ENCODE results near the gene AGPAT4.

Gene AGPAT4

DNA sequence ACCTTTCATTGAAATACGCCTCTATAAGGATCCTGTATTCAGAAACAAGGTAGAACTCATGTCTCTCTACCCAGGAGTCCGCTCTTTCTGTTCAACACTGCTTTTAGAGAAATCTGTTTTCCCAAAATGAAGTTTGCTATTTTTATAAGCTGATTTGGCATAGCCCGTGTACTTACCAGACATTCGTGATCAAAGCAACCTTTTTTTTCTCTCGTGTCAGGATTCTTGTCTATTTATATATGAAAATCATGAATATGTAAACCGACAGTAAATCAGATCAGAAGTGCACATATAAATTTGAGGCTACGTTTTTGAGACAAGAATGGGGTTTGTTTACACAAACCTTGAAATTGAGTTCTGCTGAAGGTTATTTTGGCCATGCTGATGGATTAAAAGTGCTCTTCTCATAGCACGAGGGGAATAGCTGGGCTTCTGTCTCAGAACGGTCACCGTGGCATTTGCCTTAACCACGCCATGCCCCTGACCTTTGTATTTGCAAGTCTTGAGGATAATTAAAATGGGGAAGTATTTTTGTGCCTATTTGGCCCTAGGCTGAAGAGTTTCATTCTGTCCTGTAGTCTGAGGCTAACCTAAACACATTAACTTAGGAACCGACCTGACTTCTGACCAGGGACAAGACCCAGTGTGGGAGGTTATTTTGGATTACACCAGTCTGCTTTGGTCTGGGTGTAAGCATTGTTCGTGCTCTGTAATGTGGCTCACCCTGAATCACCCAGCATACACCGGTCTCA lies 163.7 kb downstream of the AGPAT4 start:
- TF ChIP-seq POLR2A (IDR thresholded peaks at IDR 0.05; ENCODE audit: extremely low read depth, insufficient read length) (no peak), MYC (IDR thresholded peaks at IDR 0.05; ENCODE audit: low read depth, low read length) (no peak)
- TF ChIP-seq, protein P1, sequence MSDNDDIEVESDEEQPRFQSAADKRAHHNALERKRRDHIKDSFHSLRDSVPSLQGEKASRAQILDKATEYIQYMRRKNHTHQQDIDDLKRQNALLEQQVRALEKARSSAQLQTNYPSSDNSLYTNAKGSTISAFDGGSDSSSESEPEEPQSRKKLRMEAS (IDR thresholded peaks at IDR 0.05; ENCODE audit: low read depth, low read length) = no peak
- TF ChIP-seq, protein P2, sequence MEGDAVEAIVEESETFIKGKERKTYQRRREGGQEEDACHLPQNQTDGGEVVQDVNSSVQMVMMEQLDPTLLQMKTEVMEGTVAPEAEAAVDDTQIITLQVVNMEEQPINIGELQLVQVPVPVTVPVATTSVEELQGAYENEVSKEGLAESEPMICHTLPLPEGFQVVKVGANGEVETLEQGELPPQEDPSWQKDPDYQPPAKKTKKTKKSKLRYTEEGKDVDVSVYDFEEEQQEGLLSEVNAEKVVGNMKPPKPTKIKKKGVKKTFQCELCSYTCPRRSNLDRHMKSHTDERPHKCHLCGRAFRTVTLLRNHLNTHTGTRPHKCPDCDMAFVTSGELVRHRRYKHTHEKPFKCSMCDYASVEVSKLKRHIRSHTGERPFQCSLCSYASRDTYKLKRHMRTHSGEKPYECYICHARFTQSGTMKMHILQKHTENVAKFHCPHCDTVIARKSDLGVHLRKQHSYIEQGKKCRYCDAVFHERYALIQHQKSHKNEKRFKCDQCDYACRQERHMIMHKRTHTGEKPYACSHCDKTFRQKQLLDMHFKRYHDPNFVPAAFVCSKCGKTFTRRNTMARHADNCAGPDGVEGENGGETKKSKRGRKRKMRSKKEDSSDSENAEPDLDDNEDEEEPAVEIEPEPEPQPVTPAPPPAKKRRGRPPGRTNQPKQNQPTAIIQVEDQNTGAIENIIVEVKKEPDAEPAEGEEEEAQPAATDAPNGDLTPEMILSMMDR (IDR thresholded peaks at IDR 0.05; ENCODE audit: low read depth, low read length) = no peak
- DNase-seq (ENCODE audit: low read depth) = no peak
- H3K4me3 ChIP-seq (ENCODE audit: low read depth, low read length) = no peak overlapping the region

DNA sequence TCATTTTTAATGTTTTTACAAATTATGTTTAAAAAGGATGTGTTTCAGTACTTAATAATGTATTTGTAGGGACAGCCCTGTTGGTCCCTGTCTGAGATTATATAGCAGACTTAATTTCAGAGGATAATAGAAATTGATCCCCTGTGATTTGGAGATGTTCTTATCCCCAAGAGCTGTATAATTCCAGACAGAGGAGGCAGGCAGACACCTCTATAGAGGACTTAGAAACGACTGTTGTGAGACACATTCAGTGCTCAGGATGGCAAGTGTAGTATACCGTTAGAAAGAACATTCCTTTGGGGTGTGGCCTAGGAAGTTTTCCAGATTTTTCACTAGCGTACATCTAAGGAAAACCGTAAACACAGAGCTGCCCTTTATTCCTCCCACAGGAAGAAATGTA lies 164.5 kb downstream of the AGPAT4 start:
- no peak overlapping the region for H3K4me3 ChIP-seq (ENCODE audit: low read depth, low read length)
- DNase-seq (ENCODE audit: low read depth) = no peak
- TF ChIP-seq, protein P2 (IDR thresholded peaks at IDR 0.05; ENCODE audit: low read depth, low read length) = no peak
- no peak for TF ChIP-seq POLR2A (IDR thresholded peaks at IDR 0.05; ENCODE audit: extremely low read depth, insufficient read length)
- no peak for TF ChIP-seq MYC (IDR thresholded peaks at IDR 0.05; ENCODE audit: low read depth, low read length)
- TF ChIP-seq, protein P1 (IDR thresholded peaks at IDR 0.05; ENCODE audit: low read depth, low read length) = no peak

DNA sequence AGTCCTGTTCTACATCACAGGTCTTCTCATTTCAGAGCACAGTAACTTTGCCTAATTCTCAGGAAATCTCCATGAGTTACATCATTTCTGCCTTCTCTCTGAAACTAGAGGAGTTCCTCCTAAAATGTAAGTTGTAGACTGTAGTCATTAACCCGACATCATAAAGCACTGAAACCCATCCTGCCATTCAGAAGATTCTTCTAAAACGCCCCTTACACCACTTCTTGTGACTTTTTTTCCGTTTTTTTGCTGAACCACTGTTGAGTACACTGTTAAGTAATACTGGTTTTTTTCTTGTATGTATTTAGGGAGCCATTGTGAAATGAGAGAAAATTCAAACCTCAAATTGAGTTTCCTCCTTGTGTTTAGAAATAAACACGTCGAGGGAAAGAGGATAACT lies 164.9 kb downstream of the AGPAT4 start:
- TF ChIP-seq, protein P1 (IDR thresholded peaks at IDR 0.05; ENCODE audit: low read depth, low read length) = no peak
- TF ChIP-seq, protein P2 (IDR thresholded peaks at IDR 0.05; ENCODE audit: low read depth, low read length) = no peak
- TF ChIP-seq MYC (IDR thresholded peaks at IDR 0.05; ENCODE audit: low read depth, low read length) (no peak), POLR2A (IDR thresholded peaks at IDR 0.05; ENCODE audit: extremely low read depth, insufficient read length) (no peak)
- no peak overlapping the region for H3K4me3 ChIP-seq (ENCODE audit: low read depth, low read length)
- no peak for DNase-seq (ENCODE audit: low read depth)

DNA sequence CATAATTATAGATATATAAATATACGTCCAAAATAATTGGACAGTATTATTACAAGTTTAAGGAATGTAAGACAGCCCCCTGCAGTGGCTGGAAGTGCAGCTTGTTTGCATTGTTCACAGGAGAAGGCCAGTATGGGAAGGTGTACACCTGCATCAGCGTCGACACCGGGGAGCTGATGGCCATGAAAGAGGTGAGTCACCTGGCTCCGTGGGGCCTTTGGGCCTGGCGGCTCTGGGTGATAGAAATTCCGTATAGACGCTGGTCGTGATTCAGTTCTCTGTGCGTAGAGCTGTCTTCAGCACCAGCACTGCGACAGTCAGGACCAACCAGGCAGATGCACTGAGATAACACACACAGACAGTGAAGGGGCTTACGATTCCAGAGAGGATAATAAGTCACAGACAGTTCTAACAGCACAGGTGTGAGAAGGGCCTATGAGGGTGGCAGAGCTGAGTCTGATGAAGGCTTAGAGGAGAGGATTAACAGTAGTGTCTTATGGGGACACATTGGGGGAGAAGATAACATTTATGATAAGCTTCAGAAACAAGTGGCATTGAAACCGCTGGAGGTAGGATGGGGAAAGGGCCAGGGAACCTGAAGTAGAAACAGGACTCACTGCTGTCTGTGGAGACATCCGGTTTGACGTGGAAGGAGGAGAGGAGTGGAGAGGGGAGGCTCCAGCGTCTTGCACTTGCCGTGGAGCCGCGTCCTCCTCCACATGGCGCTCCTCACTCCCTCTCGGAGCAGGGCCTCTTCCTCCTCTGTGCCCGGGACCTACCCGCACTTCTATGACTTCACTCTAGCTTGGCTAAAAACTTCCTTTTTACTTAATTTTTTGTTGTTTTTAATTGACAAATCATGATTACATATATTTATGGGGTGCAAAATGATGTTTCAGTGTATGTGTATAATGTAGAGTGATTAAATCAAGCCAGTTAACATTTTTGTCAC lies 165.8 kb downstream of the AGPAT4 start:
- DNase-seq (ENCODE audit: low read depth) = no peak
- TF ChIP-seq, protein P2 (IDR thresholded peaks at IDR 0.05; ENCODE audit: low read depth, low read length) = no peak
- TF ChIP-seq POLR2A (IDR thresholded peaks at IDR 0.05; ENCODE audit: extremely low read depth, insufficient read length) = no peak
- no peak overlapping the region for H3K4me3 ChIP-seq (ENCODE audit: low read depth, low read length)

DNA sequence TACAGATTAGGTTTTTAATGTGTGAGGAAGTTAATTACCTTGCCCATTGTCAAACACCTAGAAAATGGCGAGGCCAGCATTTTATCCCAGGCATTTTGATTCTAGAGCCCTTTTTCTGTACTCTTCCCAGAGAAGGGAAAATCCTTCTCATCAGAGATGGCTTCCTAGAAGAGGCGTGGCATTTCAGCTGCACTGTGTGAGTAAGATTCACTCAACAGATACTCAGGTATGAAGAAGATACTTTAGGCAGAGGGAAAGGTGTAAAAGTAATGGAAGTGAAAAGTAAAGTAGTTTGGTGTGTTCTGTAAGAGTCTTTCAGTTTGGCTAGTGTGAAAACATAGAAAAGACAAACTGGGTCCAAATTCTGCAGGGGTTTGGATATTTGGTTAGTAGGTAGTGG lies 168.5 kb downstream of the AGPAT4 start:
- TF ChIP-seq POLR2A (IDR thresholded peaks at IDR 0.05; ENCODE audit: extremely low read depth, insufficient read length) = no peak
- TF ChIP-seq, protein P2 (IDR thresholded peaks at IDR 0.05; ENCODE audit: low read depth, low read length) = no peak
- no peak for TF ChIP-seq MYC (IDR thresholded peaks at IDR 0.05; ENCODE audit: low read depth, low read length)
- TF ChIP-seq, protein P1 (IDR thresholded peaks at IDR 0.05; ENCODE audit: low read depth, low read length) = no peak

More for the DNA sequence above, 168.5 kb downstream of the AGPAT4 start:
- no peak for DNase-seq (ENCODE audit: low read depth)
- H3K4me3 ChIP-seq (ENCODE audit: low read depth, low read length) = no peak overlapping the region

Measured in NB4 (cell line).